Peyer's patch (tissue), 4 donors: ENCODE measurements around the gene RAET1E. TPM values are rescaled to one million over a fixed set of nuclear protein-coding genes. Genes with fewer than 3 reads are reported as not detected.
A peak's percentile ranks its signal among the peaks of the same experiment; 100 is the strongest.
"Not testable (repeated sequence)": the region's sequence is repeated elsewhere in the genome, so short reads cannot be mapped to it uniquely, and the experiment has no call there.

Source experiments
- DNase-seq, 3 donors: peaks; one replicate each; pipeline ENCODE4 v3.0.0-alpha.2; 2017 to 2019
- H3K27ac ChIP-seq, 4 donors: fragments of 200-600 bp; sonication (generic); one replicate each; pipeline ENCODE4 v1.5.1; 2016 to 2019
- H3K27me3 ChIP-seq, 2 donors: fragments of 200-600 bp; sonication (generic); one replicate each; pipeline ENCODE4 v1.5.1; 2019
- H3K36me3 ChIP-seq, 3 donors: fragments of 200-600 bp; sonication (generic); one replicate each; pipeline ENCODE4 v1.5.1; 2016 to 2019
- H3K4me1 ChIP-seq, 4 donors: fragments of 200-600 bp; sonication (generic); one replicate each; pipeline ENCODE4 v1.5.1; 2016 to 2019
- H3K4me3 ChIP-seq, 4 donors: fragments of 200-600 bp; sonication (generic); 1 replicate in 3 of 4; 2 replicates in 1 of 4; pipeline ENCODE4 v1.5.1; 2016 to 2019; ENCODE audit warnings: mild to moderate bottlenecking in 1 of 4
- H3K9me3 ChIP-seq, 4 donors: fragments of 200-600 bp; sonication (generic); one replicate each; pipeline ENCODE4 v1.5.1; 2016 to 2019; ENCODE audit warnings: mild to moderate bottlenecking in 1 of 4
- POLR2A ChIP-seq, 2 donors: fragments of 450-650 bp; IDR thresholded peaks; one replicate each; pipeline ENCODE4 v1.5.1; 2017; ENCODE audit warnings: antibody characterized with exemption in 2 of 2, mild to moderate bottlenecking in 2 of 2, moderate library complexity in 2 of 2
- total RNA-seq, 4 donors: library from RNA; depleted of rRNA; stranded (reverse); fragments of >200 nt; gene quantifications; one replicate each; pipeline ENCODE4 v1.1.0, GENCODE V29; 2016
- TF ChIP-seq, protein P1 (sequence below), 6 experiments: fragments of 450-650 bp in 4 of 6; fragments of 200-600 bp in 2 of 6; sonication (generic) in 1 of 6; IDR thresholded peaks; one replicate each; pipeline ENCODE4 v1.5.1; 2017 to 2019; ENCODE audit warnings: antibody characterized with exemption in 6 of 6, mild to moderate bottlenecking in 3 of 6, moderate library complexity in 1 of 6

Gene RAET1E
- total RNA-seq, 4 donors from 2014 or later, result not detected

DNA sequence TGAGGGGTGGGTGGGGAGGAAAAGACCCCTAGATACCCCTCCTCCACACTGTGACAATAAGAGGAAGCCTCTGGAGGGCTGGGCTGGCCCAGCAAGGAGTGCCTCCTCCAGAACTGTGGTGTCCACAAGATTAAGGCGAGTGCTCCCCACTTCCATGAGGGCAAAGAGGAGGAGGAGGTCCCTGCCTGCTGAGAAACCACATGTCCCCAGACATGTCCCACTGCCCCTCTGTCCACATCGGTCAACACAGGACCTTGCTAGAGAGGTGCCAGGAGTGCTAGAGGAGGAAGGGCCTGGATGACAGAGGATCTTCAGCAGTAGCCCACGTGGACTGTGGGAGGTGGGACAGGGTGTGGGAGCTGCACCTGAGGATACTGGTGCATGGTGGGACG lies 21.9 kb upstream of the RAET1E start:
- H3K27me3 ChIP-seq, result no peaks in the 10 kb centered on the region
- H3K4me1 ChIP-seq, result peaks cover 0 to 7% (median 4%) of the 10 kb centered on the region in 4 donors
- no peaks in the 10 kb centered on the region for H3K36me3 ChIP-seq
- DNase-seq, result no peak
- H3K27ac ChIP-seq, result no peak overlapping the region
- TF ChIP-seq POLR2A (IDR thresholded peaks at IDR 0.05), result no peak
- TF ChIP-seq, protein P1, sequence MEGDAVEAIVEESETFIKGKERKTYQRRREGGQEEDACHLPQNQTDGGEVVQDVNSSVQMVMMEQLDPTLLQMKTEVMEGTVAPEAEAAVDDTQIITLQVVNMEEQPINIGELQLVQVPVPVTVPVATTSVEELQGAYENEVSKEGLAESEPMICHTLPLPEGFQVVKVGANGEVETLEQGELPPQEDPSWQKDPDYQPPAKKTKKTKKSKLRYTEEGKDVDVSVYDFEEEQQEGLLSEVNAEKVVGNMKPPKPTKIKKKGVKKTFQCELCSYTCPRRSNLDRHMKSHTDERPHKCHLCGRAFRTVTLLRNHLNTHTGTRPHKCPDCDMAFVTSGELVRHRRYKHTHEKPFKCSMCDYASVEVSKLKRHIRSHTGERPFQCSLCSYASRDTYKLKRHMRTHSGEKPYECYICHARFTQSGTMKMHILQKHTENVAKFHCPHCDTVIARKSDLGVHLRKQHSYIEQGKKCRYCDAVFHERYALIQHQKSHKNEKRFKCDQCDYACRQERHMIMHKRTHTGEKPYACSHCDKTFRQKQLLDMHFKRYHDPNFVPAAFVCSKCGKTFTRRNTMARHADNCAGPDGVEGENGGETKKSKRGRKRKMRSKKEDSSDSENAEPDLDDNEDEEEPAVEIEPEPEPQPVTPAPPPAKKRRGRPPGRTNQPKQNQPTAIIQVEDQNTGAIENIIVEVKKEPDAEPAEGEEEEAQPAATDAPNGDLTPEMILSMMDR (IDR thresholded peaks at IDR 0.05), result no peak
- H3K9me3 ChIP-seq, result no peaks in the 10 kb centered on the region
- H3K4me3 ChIP-seq, result no peak overlapping the region

DNA sequence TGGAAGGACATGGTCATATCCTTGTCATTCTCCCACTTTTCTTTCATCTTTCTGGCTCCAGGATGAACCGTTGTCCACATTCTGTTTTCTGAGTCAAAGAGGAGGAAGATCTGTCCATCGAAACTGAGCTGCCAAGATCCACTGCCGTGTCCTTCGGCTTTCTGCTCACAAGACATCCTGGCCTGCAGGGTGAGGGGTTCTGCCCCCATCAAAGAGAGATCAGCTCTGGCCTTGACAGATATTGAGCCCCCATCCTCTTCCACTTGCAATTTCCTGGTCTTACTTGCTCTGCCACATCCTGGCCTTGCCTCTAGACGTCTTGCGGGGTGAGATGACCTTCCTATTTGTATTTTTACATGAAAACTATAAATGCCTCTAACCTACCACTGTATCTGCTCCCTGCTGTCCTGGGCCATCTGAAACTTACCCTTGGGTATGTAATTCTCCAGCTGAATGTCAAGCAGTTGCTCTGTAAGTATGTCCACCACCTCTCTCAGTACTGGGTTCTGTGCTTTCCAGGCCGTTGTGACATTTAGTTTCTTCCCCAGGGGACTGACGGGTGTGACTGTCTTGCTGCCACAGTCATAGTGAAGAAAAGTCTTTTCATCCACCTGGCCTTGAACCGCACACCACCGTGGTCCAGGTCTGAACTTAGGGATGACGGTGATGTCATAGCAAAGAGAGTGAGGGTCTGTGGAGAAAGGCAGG lies 21.4 kb upstream of the RAET1E start:
- not testable (repeated sequence) for H3K9me3 ChIP-seq, H3K27ac ChIP-seq, DNase-seq, H3K36me3 ChIP-seq, H3K4me3 ChIP-seq, H3K4me1 ChIP-seq, H3K27me3 ChIP-seq

DNA sequence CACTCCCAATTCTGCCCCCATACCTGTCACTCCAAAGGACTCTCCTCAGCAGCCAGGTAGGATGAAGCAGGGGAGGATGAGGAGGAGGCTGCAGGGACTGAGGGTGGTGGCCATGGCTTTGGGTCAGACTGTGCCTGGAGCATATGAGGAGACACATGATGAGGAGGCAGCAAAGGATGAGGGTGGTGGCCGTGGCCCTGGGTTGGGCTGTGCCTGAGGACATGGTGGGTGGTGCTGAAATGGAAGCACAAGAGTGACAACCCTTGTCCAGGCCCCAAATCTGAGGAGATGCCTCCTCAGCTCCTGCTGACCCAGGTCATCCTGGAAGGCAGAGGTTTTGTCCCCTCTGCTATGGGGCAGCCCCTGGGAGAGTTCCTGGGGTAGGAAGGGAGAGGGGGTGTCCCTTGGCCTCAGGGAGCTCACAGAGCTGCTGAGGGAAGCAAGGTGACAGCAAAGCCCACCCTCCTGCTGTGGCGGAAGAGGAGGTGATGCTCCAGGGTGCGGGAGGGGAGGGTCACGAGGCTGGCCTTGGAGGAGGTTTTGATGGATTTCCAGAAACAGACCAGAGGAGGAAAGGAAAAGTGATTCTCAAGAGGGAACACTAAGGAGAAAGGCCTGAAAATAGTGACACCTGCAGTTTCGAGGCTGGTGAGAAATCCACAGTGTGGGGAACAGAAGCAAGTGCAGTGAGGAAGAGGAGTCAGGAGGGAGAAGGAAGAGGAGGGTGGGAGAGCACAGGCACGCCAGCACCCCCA lies 20.4 kb upstream of the RAET1E start:
- Histone ChIP-seq H3K36me3 (no peaks in the 10 kb centered on the region), H3K27me3 (no peaks in the 10 kb centered on the region), H3K4me3 (no peak overlapping the region), H3K4me1 (peaks cover 0 to 7% (median 4%) of the 10 kb centered on the region in 4 donors), H3K9me3 (no peaks in the 10 kb centered on the region), H3K27ac (no peak overlapping the region)
- peak in 1 of 3 donors; percentile 25 for DNase-seq
- TF ChIP-seq, protein P1 (IDR thresholded peaks at IDR 0.05), result no peak
- no peak for TF ChIP-seq POLR2A (IDR thresholded peaks at IDR 0.05)

DNA sequence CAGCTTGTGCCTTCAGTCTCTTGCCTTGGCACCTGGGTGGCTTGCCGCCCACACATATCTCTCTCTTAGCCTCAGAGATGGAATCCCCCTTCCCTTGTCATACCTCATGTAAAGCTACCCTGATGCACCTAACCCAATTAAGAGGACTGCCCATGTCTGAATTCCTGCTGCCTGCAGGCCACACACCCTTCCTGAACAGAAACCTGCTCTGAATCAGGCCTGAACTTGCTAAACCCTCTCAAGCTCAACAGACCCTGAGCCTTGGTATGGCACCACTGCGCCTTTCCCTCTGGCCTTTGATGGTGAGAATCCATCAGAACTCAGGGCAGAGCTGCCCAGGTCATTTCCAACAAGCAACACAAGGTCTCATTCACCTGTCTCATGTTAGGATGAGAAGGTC lies 19.8 kb upstream of the RAET1E start:
- no peaks in the 10 kb centered on the region for H3K27me3 ChIP-seq
- no peaks in the 10 kb centered on the region for H3K9me3 ChIP-seq
- no peak for DNase-seq
- H3K27ac ChIP-seq, result no peak overlapping the region
- TF ChIP-seq, protein P1 (IDR thresholded peaks at IDR 0.05), result no peak
- TF ChIP-seq POLR2A (IDR thresholded peaks at IDR 0.05), result no peak
- no peaks in the 10 kb centered on the region for H3K36me3 ChIP-seq
- peaks cover 0 to 5% (median 1%) of the 10 kb centered on the region in 4 donors for H3K4me1 ChIP-seq
- H3K4me3 ChIP-seq, result no peak overlapping the region

DNA sequence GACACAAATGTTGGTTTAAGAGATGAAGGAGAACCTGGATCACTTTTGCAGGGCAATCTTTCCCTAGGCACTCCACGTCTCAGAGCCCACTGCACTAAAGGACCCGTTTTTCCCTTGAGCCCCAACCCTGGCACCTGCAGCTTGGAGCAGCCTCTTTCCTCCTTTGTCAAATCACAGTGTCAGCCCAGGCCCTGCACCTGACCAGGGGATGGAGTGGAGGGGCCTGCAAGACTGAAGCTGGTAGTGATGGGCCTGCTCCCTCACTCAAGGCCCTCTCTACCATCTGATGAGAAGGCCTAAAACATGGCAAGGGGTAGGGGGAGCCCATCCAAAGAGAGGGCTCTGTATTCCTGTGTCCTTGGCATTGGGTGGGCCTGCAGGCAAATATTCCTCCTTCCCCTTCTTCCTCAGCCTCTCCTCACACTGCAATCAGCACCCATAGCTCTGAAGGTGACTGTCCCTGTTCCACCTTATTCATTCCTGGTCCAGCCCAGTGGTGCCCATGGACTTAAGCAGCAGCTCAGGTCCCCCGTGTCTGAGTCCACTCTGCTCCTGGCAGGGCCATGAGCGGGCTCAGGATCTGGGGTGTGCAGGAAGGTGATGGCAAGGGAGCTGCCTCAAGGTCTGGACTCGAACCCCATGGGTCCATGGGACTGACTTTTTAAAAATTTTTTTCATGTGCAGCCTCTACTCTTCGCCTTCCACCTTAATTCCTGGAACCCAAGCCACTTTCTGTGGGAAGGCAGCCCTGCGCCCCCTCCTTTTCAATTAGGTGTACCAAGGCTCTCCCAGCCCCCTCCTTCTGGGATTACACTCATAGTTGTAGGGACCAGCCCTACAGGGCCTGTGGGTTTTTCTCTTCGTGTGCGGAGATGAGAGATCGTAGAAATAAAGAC lies 18.3 kb upstream of the RAET1E start:
- no peak overlapping the region for H3K27ac ChIP-seq
- H3K4me3 ChIP-seq, result no peak overlapping the region
- no peaks in the 10 kb centered on the region for H3K9me3 ChIP-seq
- DNase-seq, result peak in 1 of 3 donors; percentile 39
- TF ChIP-seq, protein P1 (IDR thresholded peaks at IDR 0.05), result no peak
- no peak for TF ChIP-seq POLR2A (IDR thresholded peaks at IDR 0.05)
- no peaks in the 10 kb centered on the region for H3K27me3 ChIP-seq
- H3K36me3 ChIP-seq, result no peaks in the 10 kb centered on the region
- no peaks in the 10 kb centered on the region for H3K4me1 ChIP-seq
